Dermis microvascular lymphatic vessel endothelial cell (primary cell): ENCODE measurements around the gene HDAC8. TPM values are rescaled to one million over a fixed set of nuclear protein-coding genes. Genes with fewer than 3 reads are reported as not detected.
"Not testable (repeated sequence)": the region's sequence is repeated elsewhere in the genome, so short reads cannot be mapped to it uniquely, and the experiment has no call there.

Experiments
- DNase-seq, 2 donors: peaks; one replicate each; pipeline versions ENCODE4 v3.0.0 to v3.0.0-alpha.2; 2010; ENCODE audit warnings: low read depth in 2 of 2
- total RNA-seq: library from RNA; depleted of rRNA; stranded (reverse); fragments of >200 nt; gene quantifications from 2 replicates; pipeline ENCODE4 v1.2.1, GENCODE V29; 2014

Gene HDAC8
- total RNA-seq, 1 donor from 2014 or later = 24.5 TPM

- no peak for DNase-seq
Measured at GRCh38 chrX:72326605-72327300, 245.9 kb downstream of the HDAC8 start.

- not testable (repeated sequence) for DNase-seq
Measured at GRCh38 chrX:72319651-72320050, 253.0 kb downstream of the HDAC8 start.

- DNase-seq = no peak
Measured at GRCh38 chrX:72317139-72317538, 255.5 kb downstream of the HDAC8 start.

GRCh38 chrX:72316408-72317110, 256.1 kb downstream of the HDAC8 start:
- no peak for DNase-seq

GRCh38 chrX:72314881-72315280, 257.8 kb downstream of the HDAC8 start:
- DNase-seq = no peak

GRCh38 chrX:72313707-72314641, 258.7 kb downstream of the HDAC8 start:
- no peak for DNase-seq

GRCh38 chrX:72312311-72312940, 260.2 kb downstream of the HDAC8 start:
- no peak for DNase-seq

GRCh38 chrX:72309297-72310071, 263.2 kb downstream of the HDAC8 start:
- DNase-seq = no peak

GRCh38 chrX:72308566-72309296, 263.9 kb downstream of the HDAC8 start:
- DNase-seq = peak; percentile 10 to 51

- no peak for DNase-seq
Measured at GRCh38 chrX:72308209-72308565, 264.5 kb downstream of the HDAC8 start.

- no peak for DNase-seq
Measured at GRCh38 chrX:72307646-72308051, 265.0 kb downstream of the HDAC8 start.

GRCh38 chrX:72306851-72307645, 265.6 kb downstream of the HDAC8 start:
- DNase-seq = peak; percentile 24 to 73

- DNase-seq = no peak
Measured at GRCh38 chrX:72306085-72306801, 266.4 kb downstream of the HDAC8 start.

- no peak for DNase-seq
Measured at GRCh38 chrX:72305286-72306084, 267.2 kb downstream of the HDAC8 start, which contains the start of gene CITED1. CITED1 (minus strand) TSS chrX:72305914; CDS start chrX:72302869, 3,045 bp downstream.

- peak in 1 of 2 donors; percentile 8 for DNase-seq
Measured at GRCh38 chrX:72304877-72305276, 267.8 kb downstream of the HDAC8 start.

GRCh38 chrX:72301781-72302180, 270.9 kb downstream of the HDAC8 start:
- DNase-seq = no peak

GRCh38 chrX:72299891-72300630, 272.6 kb downstream of the HDAC8 start:
- no peak for DNase-seq
